A549 (cell line): ENCODE measurements around the gene CACNA1C. TPM values are rescaled to one million over a fixed set of nuclear protein-coding genes. Genes with fewer than 3 reads are reported as not detected.

Source experiments
- ATAC-seq, 2 experiments: fragments of 200-7000 bp in 1 of 2; fragments of >200 bp in 1 of 2; cut with Nextera tagmentation in 1 of 2; cut with Tn5 transposase in 1 of 2; 3 replicates each; pipeline versions ENCODE4 v1.8.0 to v1.9.1; 2018 to 2020; ENCODE audit warnings: mild to moderate bottlenecking in 1 of 2, moderate library complexity in 1 of 2
- CTCF ChIA-PET: fragments of 300-600 bp; sonication (Branson Sonifier 250); formaldehyde crosslinking; extraction: SDS; loops from one replicate; lab custom pipeline; 2021; ENCODE audit warnings: antibody characterized with exemption, inconsistent platforms; lab: Yijun Ruan, JAX
- POLR2A ChIA-PET: fragments of 350-600 bp; formaldehyde crosslinking; extraction: SDS; loops from one replicate; lab custom pipeline; 2021; ENCODE audit warnings: antibody characterized with exemption, inconsistent platforms; lab: Yijun Ruan, JAX
- DNase-seq, 2 experiments: peaks; one replicate each; pipeline versions ENCODE4 v3.0.0 to v3.0.0-alpha.2; 2011 to 2016; ENCODE audit warnings: low read depth in 1 of 2, low spot score in 1 of 2
- FAIRE-seq: peaks from 2 replicates; lab custom pipeline; 2011; peaks lifted over from hg19 to GRCh38; lab: Jason Lieb, UNC
- H3K27ac ChIP-seq, 2 experiments: fragments of >200 bp; sonication (Bioruptor Twin); formaldehyde crosslinking; 3 replicates each; pipeline ENCODE4 v1.5.1; 2016 to 2017
- H3K4me1 ChIP-seq: fragments of >200 bp; sonication (Bioruptor Twin); formaldehyde crosslinking; 3 replicates; pipeline ENCODE4 v1.6.1; 2016
- H3K4me2 ChIP-seq: fragments of >200 bp; sonication (Bioruptor Twin); formaldehyde crosslinking; 3 replicates; pipeline ENCODE4 v1.6.1; 2016
- H3K4me3 ChIP-seq: fragments of >200 bp; sonication (Bioruptor Twin); formaldehyde crosslinking; 3 replicates; pipeline ENCODE4 v1.5.1; 2016
- H3K9me3 ChIP-seq: fragments of >200 bp; sonication (Bioruptor Twin); formaldehyde crosslinking; 3 replicates; pipeline ENCODE4 v1.6.1; 2016
- EHMT2 ChIP-seq: fragments of 200-600 bp; sonication (generic); IDR thresholded peaks from 2 replicates; pipeline ENCODE4 v1.6.1; 2016; ENCODE audit warnings: antibody characterized with exemption, low read depth, mild to moderate bottlenecking, moderate library complexity
- EP300 ChIP-seq, 2 experiments: fragments of >200 bp; sonication (Bioruptor Twin); formaldehyde crosslinking; IDR thresholded peaks; 2 replicates in 1 of 2; 3 replicates in 1 of 2; pipeline ENCODE4 v1.6.1; 2016 to 2017
- FOXS1 ChIP-seq: fragments of 250-450 bp; sonication (Bioruptor Pico); IDR thresholded peaks from 2 replicates; pipeline ENCODE4 v1.5.0; 2020; ENCODE audit warnings: mild to moderate bottlenecking, moderate library complexity
- KDM1A ChIP-seq: fragments of 200-600 bp; sonication (generic); IDR thresholded peaks from 2 replicates; pipeline ENCODE4 v1.6.1; 2016; ENCODE audit warnings: low read depth, mild to moderate bottlenecking
- MAFK ChIP-seq: fragments of 450-650 bp; IDR thresholded peaks from 2 replicates; pipeline ENCODE4 v1.6.1; 2014; ENCODE audit not compliant: partially characterized antibody
- NFE2L2 ChIP-seq: fragments of 150-350 bp; conservative IDR thresholded peaks from 2 replicates; pipeline ENCODE4 v1.6.1; 2014; ENCODE audit warnings: low read length
- POLR2A ChIP-seq: IDR thresholded peaks from 2 replicates; pipeline ENCODE4 v1.6.1; 2012; ENCODE audit warnings: mild to moderate bottlenecking, low read length
- RAD21 ChIP-seq, 2 experiments: fragments of >200 bp in 1 of 2; sonication (Bioruptor Twin) in 1 of 2; formaldehyde crosslinking in 1 of 2; IDR thresholded peaks in 1 of 2; conservative IDR thresholded peaks in 1 of 2; 2 replicates in 1 of 2; 3 replicates in 1 of 2; pipeline ENCODE4 v1.6.1; 2012 to 2018; ENCODE audit warnings: inconsistent platforms in 1 of 2
- RARB ChIP-seq: fragments of 250-450 bp; sonication (Bioruptor Pico); IDR thresholded peaks from 2 replicates; pipeline ENCODE4 v1.8.0; 2021; ENCODE audit warnings: mild to moderate bottlenecking, moderate library complexity
- RFX5 ChIP-seq: fragments of 450-650 bp; IDR thresholded peaks from 2 replicates; pipeline ENCODE4 v1.7.1; 2014; ENCODE audit warnings: antibody characterized with exemption, mild to moderate bottlenecking, moderate library complexity
- ZSCAN20 ChIP-seq: fragments of 250-450 bp; sonication (Bioruptor Pico); IDR thresholded peaks from 2 replicates; pipeline ENCODE4 v1.8.0; 2022; ENCODE audit warnings: mild to moderate bottlenecking, moderate library complexity
- WGBS: methylation state at CpG from one replicate; pipeline ENCODE4 v1.1.6; 2017; ENCODE audit errors: missing lambda C conversion rate; 5-methylcytosine and 5-hydroxymethylcytosine counted together
- polyA plus RNA-seq, 4 experiments: library from polyadenylated mRNA; depleted of rRNA in 3 of 4; stranded (reverse); fragments of >200 nt; fragmentation: RNase III in 1 of 4; extraction: RNeasy Plus Mini Kit Qiagen cat#74134 plus additional on column Dnase treatment in 1 of 4; gene quantifications; 2 replicates in 3 of 4; 3 replicates in 1 of 4; pipeline ENCODE4 v1.2.3, GENCODE V29; 2011 to 2017
- TF ChIP-seq, protein P1 (sequence below): fragments of >200 bp; sonication (Bioruptor Twin); formaldehyde crosslinking; IDR thresholded peaks from 3 replicates; pipeline ENCODE4 v1.6.1; 2016
- TF ChIP-seq, protein P2 (sequence below): fragments of >200 bp; sonication (Bioruptor Twin); formaldehyde crosslinking; IDR thresholded peaks from 2 replicates; pipeline ENCODE4 v1.6.1; 2016
- TF ChIP-seq, protein P3 (sequence below): fragments of >200 bp; sonication (Bioruptor Twin); formaldehyde crosslinking; IDR thresholded peaks from 3 replicates; pipeline ENCODE4 v1.5.1; 2016
- TF ChIP-seq, protein P4 (sequence below): fragments of 150-350 bp; IDR thresholded peaks from 2 replicates; pipeline ENCODE4 v1.6.1; 2014; ENCODE audit warnings: low read depth, mild to moderate bottlenecking, low read length
- TF ChIP-seq, protein P5 (sequence below): fragments of 450-650 bp; IDR thresholded peaks from 2 replicates; pipeline ENCODE4 v1.6.1; 2014; ENCODE audit warnings: antibody characterized with exemption
- TF ChIP-seq, protein P6 (sequence below): IDR thresholded peaks from 2 replicates; pipeline ENCODE4 v1.6.1; 2012; ENCODE audit warnings: low read depth, borderline replicate concordance
- TF ChIP-seq, protein P7 (sequence below): fragments of 250-450 bp; sonication (Bioruptor Pico); IDR thresholded peaks from 2 replicates; pipeline ENCODE4 v1.5.0; 2021; ENCODE audit warnings: mild to moderate bottlenecking, moderate library complexity, borderline replicate concordance
- TF ChIP-seq, protein P8 (sequence below): IDR thresholded peaks from 2 replicates; pipeline ENCODE4 v1.6.1; 2012

The CACNA1C gene
- polyA plus RNA-seq, 2 of the 4 experiments (the other 2 are of a cell fraction) = not detected

DNA sequence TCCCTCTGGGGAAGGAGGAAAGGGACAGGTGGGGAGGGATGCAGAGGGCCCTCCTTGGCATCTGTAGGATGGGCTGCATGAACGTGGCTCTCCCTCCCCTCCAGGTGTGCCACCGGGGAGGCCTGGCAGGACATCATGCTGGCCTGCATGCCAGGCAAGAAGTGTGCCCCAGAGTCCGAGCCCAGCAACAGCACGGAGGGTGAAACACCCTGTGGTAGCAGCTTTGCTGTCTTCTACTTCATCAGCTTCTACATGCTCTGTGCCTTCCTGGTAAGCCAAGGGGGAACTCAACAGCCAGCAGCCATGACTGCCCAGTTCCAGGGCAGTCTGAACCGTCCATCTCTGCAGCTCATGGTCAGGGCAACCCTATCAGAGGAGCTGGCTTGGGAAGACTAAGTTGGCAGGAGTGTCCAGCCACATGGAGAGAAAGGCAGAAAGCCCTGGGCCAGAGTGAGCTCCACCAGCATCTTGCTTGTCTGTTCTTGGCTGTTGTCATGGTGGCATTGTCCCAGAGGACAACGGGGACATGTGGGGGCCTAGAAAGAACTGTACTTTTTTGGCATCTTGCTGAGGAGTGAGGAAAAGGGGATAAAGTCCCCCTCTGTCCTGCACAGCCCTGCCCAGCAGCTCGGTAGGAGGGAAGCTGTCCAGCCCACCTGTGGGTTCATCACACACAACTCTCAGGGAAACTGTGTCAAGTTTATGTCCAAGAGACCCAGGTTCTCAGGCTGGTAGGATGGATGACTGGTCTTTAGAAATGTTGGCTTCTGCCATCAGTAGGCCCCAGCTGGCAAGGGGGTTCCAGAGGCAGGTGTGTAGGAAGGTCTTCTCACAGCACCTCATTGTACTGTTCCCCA, 612.2 kb downstream of the CACNA1C start:
- POLR2A ChIA-PET = no interaction called here
- ATAC-seq (peak in 1 of 2 experiments; percentile 23; a peak in 2 of 6 replicates), DNase-seq (no peak), FAIRE-seq (no peak)
- H3K4me1 ChIP-seq = no peaks in the 10 kb centered on the region
- no peak overlapping the region for H3K4me2 ChIP-seq
- H3K27ac ChIP-seq = no peak overlapping the region
- no peaks in the 10 kb centered on the region for H3K9me3 ChIP-seq
- CTCF ChIA-PET = interaction anchor here (1.4 kb wide), 1 partner anchor 12 kb away, joined by 5 read pairs; no protein-coding TSS in a partner anchor
- 2% methylated on average over 7 of the region's 7 CpGs for WGBS
- H3K4me3 ChIP-seq = no peak overlapping the region
- TF ChIP-seq EHMT2 (no peak), RAD21 (conservative IDR thresholded peaks at IDR 0.05 in 1 of 2, IDR thresholded peaks at IDR 0.05 in 1 of 2) (no peak)

DNA sequence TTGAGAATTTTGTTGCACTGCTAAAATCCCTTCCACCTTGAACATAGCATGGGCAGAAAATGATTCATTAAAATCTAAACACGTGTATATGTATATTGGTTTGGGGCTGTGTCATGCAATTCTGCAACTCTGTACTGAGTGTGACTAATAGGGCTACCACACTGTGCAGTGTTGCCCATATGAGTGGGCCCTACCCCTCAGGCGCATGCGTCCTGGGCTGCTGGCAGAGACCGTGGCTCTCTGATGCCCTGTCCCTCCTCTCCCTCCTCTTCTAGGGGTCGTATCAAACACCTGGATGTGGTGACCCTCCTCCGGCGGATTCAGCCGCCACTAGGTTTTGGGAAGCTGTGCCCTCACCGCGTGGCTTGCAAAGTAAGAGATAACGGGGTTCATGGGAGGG, 613.6 kb downstream of the CACNA1C start:
- H3K4me1 ChIP-seq = no peaks in the 10 kb centered on the region
- ATAC-seq = no peak; a peak in 1 of 6 replicates
- FAIRE-seq = no peak
- H3K27ac ChIP-seq = no peak overlapping the region
- 49% methylated on average over 11 of the region's 11 CpGs for WGBS
- TF ChIP-seq, protein P1, sequence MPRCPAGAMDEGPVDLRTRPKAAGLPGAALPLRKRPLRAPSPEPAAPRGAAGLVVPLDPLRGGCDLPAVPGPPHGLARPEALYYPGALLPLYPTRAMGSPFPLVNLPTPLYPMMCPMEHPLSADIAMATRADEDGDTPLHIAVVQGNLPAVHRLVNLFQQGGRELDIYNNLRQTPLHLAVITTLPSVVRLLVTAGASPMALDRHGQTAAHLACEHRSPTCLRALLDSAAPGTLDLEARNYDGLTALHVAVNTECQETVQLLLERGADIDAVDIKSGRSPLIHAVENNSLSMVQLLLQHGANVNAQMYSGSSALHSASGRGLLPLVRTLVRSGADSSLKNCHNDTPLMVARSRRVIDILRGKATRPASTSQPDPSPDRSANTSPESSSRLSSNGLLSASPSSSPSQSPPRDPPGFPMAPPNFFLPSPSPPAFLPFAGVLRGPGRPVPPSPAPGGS = no peak
- TF ChIP-seq, protein P2, sequence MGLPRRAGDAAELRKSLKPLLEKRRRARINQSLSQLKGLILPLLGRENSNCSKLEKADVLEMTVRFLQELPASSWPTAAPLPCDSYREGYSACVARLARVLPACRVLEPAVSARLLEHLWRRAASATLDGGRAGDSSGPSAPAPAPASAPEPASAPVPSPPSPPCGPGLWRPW = no peak
- TF ChIP-seq NFE2L2 (no peak), EHMT2 (no peak), FOXS1 (CRISPR knock-in tag) (no peak), EP300 (IDR thresholded peaks at IDR 0.05) (no peak), KDM1A (no peak), RARB (CRISPR knock-in tag) (no peak), POLR2A (no peak), MAFK (no peak), RFX5 (no peak), ZSCAN20 (CRISPR knock-in tag) (no peak)
- TF ChIP-seq, protein P3, sequence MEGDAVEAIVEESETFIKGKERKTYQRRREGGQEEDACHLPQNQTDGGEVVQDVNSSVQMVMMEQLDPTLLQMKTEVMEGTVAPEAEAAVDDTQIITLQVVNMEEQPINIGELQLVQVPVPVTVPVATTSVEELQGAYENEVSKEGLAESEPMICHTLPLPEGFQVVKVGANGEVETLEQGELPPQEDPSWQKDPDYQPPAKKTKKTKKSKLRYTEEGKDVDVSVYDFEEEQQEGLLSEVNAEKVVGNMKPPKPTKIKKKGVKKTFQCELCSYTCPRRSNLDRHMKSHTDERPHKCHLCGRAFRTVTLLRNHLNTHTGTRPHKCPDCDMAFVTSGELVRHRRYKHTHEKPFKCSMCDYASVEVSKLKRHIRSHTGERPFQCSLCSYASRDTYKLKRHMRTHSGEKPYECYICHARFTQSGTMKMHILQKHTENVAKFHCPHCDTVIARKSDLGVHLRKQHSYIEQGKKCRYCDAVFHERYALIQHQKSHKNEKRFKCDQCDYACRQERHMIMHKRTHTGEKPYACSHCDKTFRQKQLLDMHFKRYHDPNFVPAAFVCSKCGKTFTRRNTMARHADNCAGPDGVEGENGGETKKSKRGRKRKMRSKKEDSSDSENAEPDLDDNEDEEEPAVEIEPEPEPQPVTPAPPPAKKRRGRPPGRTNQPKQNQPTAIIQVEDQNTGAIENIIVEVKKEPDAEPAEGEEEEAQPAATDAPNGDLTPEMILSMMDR = no peak
- TF ChIP-seq, protein P4, sequence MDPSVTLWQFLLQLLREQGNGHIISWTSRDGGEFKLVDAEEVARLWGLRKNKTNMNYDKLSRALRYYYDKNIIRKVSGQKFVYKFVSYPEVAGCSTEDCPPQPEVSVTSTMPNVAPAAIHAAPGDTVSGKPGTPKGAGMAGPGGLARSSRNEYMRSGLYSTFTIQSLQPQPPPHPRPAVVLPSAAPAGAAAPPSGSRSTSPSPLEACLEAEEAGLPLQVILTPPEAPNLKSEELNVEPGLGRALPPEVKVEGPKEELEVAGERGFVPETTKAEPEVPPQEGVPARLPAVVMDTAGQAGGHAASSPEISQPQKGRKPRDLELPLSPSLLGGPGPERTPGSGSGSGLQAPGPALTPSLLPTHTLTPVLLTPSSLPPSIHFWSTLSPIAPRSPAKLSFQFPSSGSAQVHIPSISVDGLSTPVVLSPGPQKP = no peak
- TF ChIP-seq, protein P5, sequence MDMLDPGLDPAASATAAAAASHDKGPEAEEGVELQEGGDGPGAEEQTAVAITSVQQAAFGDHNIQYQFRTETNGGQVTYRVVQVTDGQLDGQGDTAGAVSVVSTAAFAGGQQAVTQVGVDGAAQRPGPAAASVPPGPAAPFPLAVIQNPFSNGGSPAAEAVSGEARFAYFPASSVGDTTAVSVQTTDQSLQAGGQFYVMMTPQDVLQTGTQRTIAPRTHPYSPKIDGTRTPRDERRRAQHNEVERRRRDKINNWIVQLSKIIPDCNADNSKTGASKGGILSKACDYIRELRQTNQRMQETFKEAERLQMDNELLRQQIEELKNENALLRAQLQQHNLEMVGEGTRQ = no peak
- TF ChIP-seq, protein P6, sequence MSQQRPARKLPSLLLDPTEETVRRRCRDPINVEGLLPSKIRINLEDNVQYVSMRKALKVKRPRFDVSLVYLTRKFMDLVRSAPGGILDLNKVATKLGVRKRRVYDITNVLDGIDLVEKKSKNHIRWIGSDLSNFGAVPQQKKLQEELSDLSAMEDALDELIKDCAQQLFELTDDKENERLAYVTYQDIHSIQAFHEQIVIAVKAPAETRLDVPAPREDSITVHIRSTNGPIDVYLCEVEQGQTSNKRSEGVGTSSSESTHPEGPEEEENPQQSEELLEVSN = no peak
- TF ChIP-seq, protein P7, sequence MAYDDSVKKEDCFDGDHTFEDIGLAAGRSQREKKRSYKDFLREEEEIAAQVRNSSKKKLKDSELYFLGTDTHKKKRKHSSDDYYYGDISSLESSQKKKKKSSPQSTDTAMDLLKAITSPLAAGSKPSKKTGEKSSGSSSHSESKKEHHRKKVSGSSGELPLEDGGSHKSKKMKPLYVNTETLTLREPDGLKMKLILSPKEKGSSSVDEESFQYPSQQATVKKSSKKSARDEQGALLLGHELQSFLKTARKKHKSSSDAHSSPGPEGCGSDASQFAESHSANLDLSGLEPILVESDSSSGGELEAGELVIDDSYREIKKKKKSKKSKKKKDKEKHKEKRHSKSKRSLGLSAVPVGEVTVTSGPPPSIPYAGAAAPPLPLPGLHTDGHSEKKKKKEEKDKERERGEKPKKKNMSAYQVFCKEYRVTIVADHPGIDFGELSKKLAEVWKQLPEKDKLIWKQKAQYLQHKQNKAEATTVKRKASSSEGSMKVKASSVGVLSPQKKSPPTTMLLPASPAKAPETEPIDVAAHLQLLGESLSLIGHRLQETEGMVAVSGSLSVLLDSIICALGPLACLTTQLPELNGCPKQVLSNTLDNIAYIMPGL (CRISPR knock-in tag) = no peak
- TF ChIP-seq, protein P8, sequence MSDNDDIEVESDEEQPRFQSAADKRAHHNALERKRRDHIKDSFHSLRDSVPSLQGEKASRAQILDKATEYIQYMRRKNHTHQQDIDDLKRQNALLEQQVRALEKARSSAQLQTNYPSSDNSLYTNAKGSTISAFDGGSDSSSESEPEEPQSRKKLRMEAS = no peak
- ChIA-PET CTCF (no interaction called here), POLR2A (no interaction called here)
- no peak for DNase-seq
- no peak overlapping the region for H3K4me2 ChIP-seq
- H3K9me3 ChIP-seq = no peaks in the 10 kb centered on the region
- no peak overlapping the region for H3K4me3 ChIP-seq
